HG03066 (cell line): ENCODE data around the gene BAAT.
A peak's percentile ranks its signal among the peaks of the same experiment; 100 is the strongest.

Source experiments
- ATAC-seq: cut with Tn5 transposase; IDR thresholded peaks from one replicate; pipeline ENCODE4 v1.9.1; 2021; ENCODE audit warnings: low read depth; ENCODE audit not compliant: unreplicated experiment

The BAAT gene

GRCh38 chr9:101398930-101399642 is 14.3 kb upstream of the BAAT start:
- ATAC-seq: peak; percentile 2

- peak; percentile 98 for ATAC-seq
Observed at GRCh38 chr9:101398068-101398929, 13.5 kb upstream of the BAAT start, which contains the start of the genes MRPL50 and ZNF189. Gene MRPL50 (minus strand): TSS chr9:101398618. CDS start chr9:101398592, 26 bp downstream. Gene ZNF189 (plus strand): TSS chr9:101398851. CDS start chr9:101399157, 306 bp downstream.

- ATAC-seq: no peak
Observed at GRCh38 chr9:101397746-101398067, 12.9 kb upstream of the BAAT start.

GRCh38 chr9:101394687-101395086 is 9.9 kb upstream of the BAAT start:
- ATAC-seq: no peak

- no peak for ATAC-seq
Observed at GRCh38 chr9:101393135-101393534, 8.3 kb upstream of the BAAT start.

GRCh38 chr9:101388507-101388993 is 3.7 kb upstream of the BAAT start:
- ATAC-seq: no peak

- ATAC-seq: peak; percentile 63
Observed at GRCh38 chr9:101387871-101388506, 3.2 kb upstream of the BAAT start.

GRCh38 chr9:101383361-101383760 is 1.4 kb downstream of the BAAT start:
- no peak for ATAC-seq

GRCh38 chr9:101381833-101382342 is 2.9 kb downstream of the BAAT start:
- ATAC-seq: no peak

- no peak for ATAC-seq
Observed at GRCh38 chr9:101381118-101381517, 3.7 kb downstream of the BAAT start.

GRCh38 chr9:101380295-101380694 is 4.5 kb downstream of the BAAT start:
- ATAC-seq: no peak

- no peak for ATAC-seq
Observed at GRCh38 chr9:101376111-101376848, 8.5 kb downstream of the BAAT start.

- no peak for ATAC-seq
Observed at GRCh38 chr9:101375546-101375945, 9.3 kb downstream of the BAAT start.

GRCh38 chr9:101372327-101373118 is 12.3 kb downstream of the BAAT start:
- ATAC-seq: no peak

- ATAC-seq: no peak
Observed at GRCh38 chr9:101371813-101372212, 13.0 kb downstream of the BAAT start.

- ATAC-seq: no peak
Observed at GRCh38 chr9:101369884-101370531, 14.8 kb downstream of the BAAT start.

- no peak for ATAC-seq
Observed at GRCh38 chr9:101369286-101369685, 15.5 kb downstream of the BAAT start.

- ATAC-seq: no peak
Observed at GRCh38 chr9:101367323-101367722, 17.5 kb downstream of the BAAT start.
